GM18508 (cell line): Measurements from ENCODE around the gene ZNF691.
"Not testable (repeated sequence)": the region's sequence is repeated elsewhere in the genome, so short reads cannot be mapped to it uniquely, and the experiment has no call there.

Source experiments
- ATAC-seq: cut with Tn5 transposase; IDR thresholded peaks from one replicate; pipeline ENCODE4 v1.9.1; 2021; ENCODE audit warnings: moderate number of reproducible peaks; ENCODE audit not compliant: insufficient read depth, unreplicated experiment

Gene ZNF691

DNA sequence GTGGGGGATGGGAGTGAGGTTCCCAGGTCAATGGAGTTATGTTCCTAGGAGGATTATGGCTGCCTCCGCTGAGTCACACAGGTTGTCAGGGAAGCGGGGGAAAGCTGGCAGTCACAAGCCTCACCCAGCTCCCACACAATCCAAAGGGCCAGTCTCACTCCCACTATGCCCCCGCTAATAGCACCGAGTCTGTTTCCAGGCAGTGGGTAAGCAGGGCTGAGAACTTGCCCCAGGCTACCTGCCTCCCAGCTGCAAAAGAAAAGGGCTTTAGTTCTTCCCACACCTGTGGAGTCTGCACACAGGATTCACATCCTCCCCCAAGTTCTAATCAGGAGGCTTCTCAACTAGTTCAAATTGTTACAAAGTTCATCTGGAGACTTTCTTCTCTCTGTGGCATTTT is 53.5 kb downstream of the ZNF691 start:
- not testable (repeated sequence) for ATAC-seq
